Subcutaneous abdominal adipose tissue (tissue), 5 donors: ENCODE results near the gene TULP4.

Experiments
- H3K27ac ChIP-seq: one replicate; pipeline ENCODE4 v1.7.0; 2013; ENCODE audit warnings: low read depth, mild to moderate bottlenecking, inconsistent platforms, low read length, moderate library complexity
- H3K27me3 ChIP-seq, 5 donors: one replicate each; pipeline ENCODE4 v1.7.0; 2013; ENCODE audit warnings: low read length in 5 of 5, inconsistent platforms in 1 of 5; ENCODE audit not compliant: control insufficient read depth in 5 of 5, insufficient read depth in 4 of 5
- H3K36me3 ChIP-seq, 5 donors: one replicate each; pipeline ENCODE4 v1.7.0; 2013; ENCODE audit warnings: low read length in 5 of 5; ENCODE audit not compliant: control insufficient read depth in 5 of 5, insufficient read depth in 5 of 5
- H3K4me1 ChIP-seq, 5 donors: one replicate each; pipeline ENCODE4 v1.7.0; 2013; ENCODE audit warnings: low read length in 5 of 5, mild to moderate bottlenecking in 3 of 5, moderate library complexity in 1 of 5; ENCODE audit not compliant: control insufficient read depth in 5 of 5, insufficient read depth in 5 of 5
- H3K4me3 ChIP-seq, 5 donors: one replicate each; pipeline ENCODE4 v1.7.0; 2013; ENCODE audit warnings: low read length in 5 of 5, low read depth in 1 of 5
- H3K9ac ChIP-seq, 5 donors: one replicate each; pipeline ENCODE4 v1.7.0; 2013; ENCODE audit warnings: low read length in 5 of 5, mild to moderate bottlenecking in 4 of 5, moderate library complexity in 3 of 5
- H3K9me3 ChIP-seq, 5 donors: one replicate each; pipeline ENCODE4 v1.7.0; 2013; ENCODE audit warnings: low read length in 5 of 5; ENCODE audit not compliant: control insufficient read depth in 5 of 5
- donor health status: healthy.
- donor health status: healthy.
- donor health status: healthy.
- donor health status: healthy.
- donor health status: healthy.

TULP4 gene

GRCh38 chr6:158445426-158446085, 133.3 kb downstream of the TULP4 start:
- H3K9ac ChIP-seq: no peak overlapping the region
- no peak overlapping the region for H3K4me3 ChIP-seq
- no peaks in the 10 kb centered on the region for H3K27me3 ChIP-seq
- peaks cover 0 to 17% (median 13%) of the 10 kb centered on the region in 5 donors for H3K36me3 ChIP-seq
- H3K27ac ChIP-seq: no peak overlapping the region
- H3K9me3 ChIP-seq: no peaks in the 10 kb centered on the region
- H3K4me1 ChIP-seq: peaks cover 4 to 19% (median 10%) of the 10 kb centered on the region in 5 donors

- Histone ChIP-seq H3K9me3 (no peaks in the 10 kb centered on the region), H3K27me3 (no peaks in the 10 kb centered on the region), H3K9ac (no peak overlapping the region)
These were observed 136.6 kb downstream of the TULP4 start for GRCh38 chr6:158448856-158449255.

GRCh38 chr6:158452191-158452590, 139.9 kb downstream of the TULP4 start:
- no peaks in the 10 kb centered on the region for H3K27me3 ChIP-seq
- H3K9me3 ChIP-seq: no peaks in the 10 kb centered on the region
- H3K27ac ChIP-seq: no peak overlapping the region
- no peaks in the 10 kb centered on the region for H3K4me1 ChIP-seq
- no peak overlapping the region for H3K4me3 ChIP-seq
- peaks cover 10 to 39% (median 32%) of the 10 kb centered on the region in 5 donors for H3K36me3 ChIP-seq
- H3K9ac ChIP-seq: no peak overlapping the region

More at GRCh38 chr6:158448856-158449255, 136.6 kb downstream of the TULP4 start:
- no peaks in the 10 kb centered on the region for H3K4me1 ChIP-seq
- H3K36me3 ChIP-seq: peaks cover 7 to 36% (median 28%) of the 10 kb centered on the region in 5 donors
- no peak overlapping the region for H3K4me3 ChIP-seq
- H3K27ac ChIP-seq: no peak overlapping the region

GRCh38 chr6:158457131-158457530, 144.9 kb downstream of the TULP4 start:
- Histone ChIP-seq H3K27me3 (no peaks in the 10 kb centered on the region), H3K27ac (no peak overlapping the region), H3K9me3 (no peaks in the 10 kb centered on the region), H3K9ac (no peak overlapping the region), H3K4me1 (no peaks in the 10 kb centered on the region), H3K4me3 (no peak overlapping the region), H3K36me3 (peaks cover 16 to 37% (median 31%) of the 10 kb centered on the region in 5 donors)

GRCh38 chr6:158457616-158458278, 145.5 kb downstream of the TULP4 start:
- H3K9me3 ChIP-seq: no peaks in the 10 kb centered on the region
- H3K27ac ChIP-seq: no peak overlapping the region
- H3K4me3 ChIP-seq: no peak overlapping the region
- no peak overlapping the region for H3K9ac ChIP-seq
- peaks cover 11 to 31% (median 25%) of the 10 kb centered on the region in 5 donors for H3K36me3 ChIP-seq
- H3K27me3 ChIP-seq: no peaks in the 10 kb centered on the region
- H3K4me1 ChIP-seq: no peaks in the 10 kb centered on the region

- Histone ChIP-seq H3K36me3 (peaks cover 13 to 37% (median 35%) of the 10 kb centered on the region in 5 donors), H3K4me1 (no peaks in the 10 kb centered on the region), H3K27me3 (no peaks in the 10 kb centered on the region), H3K9me3 (no peaks in the 10 kb centered on the region), H3K4me3 (no peak overlapping the region), H3K9ac (no peak overlapping the region), H3K27ac (no peak overlapping the region)
These were observed 147.5 kb downstream of the TULP4 start for GRCh38 chr6:158459726-158460125.

- Histone ChIP-seq H3K36me3 (peaks cover 14 to 37% (median 35%) of the 10 kb centered on the region in 5 donors), H3K9me3 (no peaks in the 10 kb centered on the region), H3K9ac (no peak overlapping the region), H3K27me3 (no peaks in the 10 kb centered on the region), H3K27ac (no peak overlapping the region), H3K4me1 (no peaks in the 10 kb centered on the region), H3K4me3 (no peak overlapping the region)
These were observed 148.4 kb downstream of the TULP4 start for GRCh38 chr6:158460602-158461169.

GRCh38 chr6:158461954-158462353, 149.7 kb downstream of the TULP4 start:
- Histone ChIP-seq H3K36me3 (peaks cover 18 to 40% (median 39%) of the 10 kb centered on the region in 5 donors), H3K27me3 (no peaks in the 10 kb centered on the region)

GRCh38 chr6:158464483-158464882, 152.2 kb downstream of the TULP4 start:
- no peaks in the 10 kb centered on the region for H3K9me3 ChIP-seq
- no peak overlapping the region for H3K9ac ChIP-seq
- H3K4me1 ChIP-seq: no peaks in the 10 kb centered on the region
- no peak overlapping the region for H3K27ac ChIP-seq
- H3K27me3 ChIP-seq: no peaks in the 10 kb centered on the region
- peaks cover 16 to 39% (median 26%) of the 10 kb centered on the region in 5 donors for H3K36me3 ChIP-seq
- no peak overlapping the region for H3K4me3 ChIP-seq

More at GRCh38 chr6:158461954-158462353, 149.7 kb downstream of the TULP4 start:
- Histone ChIP-seq H3K9me3 (no peaks in the 10 kb centered on the region), H3K4me1 (no peaks in the 10 kb centered on the region), H3K4me3 (no peak overlapping the region), H3K9ac (no peak overlapping the region), H3K27ac (no peak overlapping the region)

GRCh38 chr6:158465257-158465656, 153.0 kb downstream of the TULP4 start:
- Histone ChIP-seq H3K36me3 (peaks cover 16 to 38% (median 23%) of the 10 kb centered on the region in 5 donors), H3K4me3 (no peak overlapping the region)

More at GRCh38 chr6:158465257-158465656, 153.0 kb downstream of the TULP4 start:
- Histone ChIP-seq H3K9me3 (no peaks in the 10 kb centered on the region), H3K27ac (no peak overlapping the region), H3K4me1 (no peaks in the 10 kb centered on the region), H3K9ac (no peak overlapping the region), H3K27me3 (no peaks in the 10 kb centered on the region)
